SU-DHL-6 (cell line): ENCODE data around the gene DTX3.

ENCODE experiments used
- CTCF ChIP-seq: fragments of 200-600 bp; sonication (generic); IDR thresholded peaks from one replicate; pipeline ENCODE4 v1.5.1; 2017; ENCODE audit warnings: antibody characterized with exemption, mild to moderate bottlenecking, low read length, moderate library complexity; ENCODE audit not compliant: insufficient read depth, poor library complexity, severe bottlenecking
- EZH2phosphoT487 ChIP-seq: fragments of 200-600 bp; sonication (generic), shearing (Covaris generic); conservative IDR thresholded peaks from 2 replicates; pipeline ENCODE4 v1.6.1; 2018; ENCODE audit warnings: mild to moderate bottlenecking, antibody characterized with exemption, low read length, moderate library complexity, mixed read lengths

GRCh38 chr12:57600395-57600794 is 4.2 kb upstream of the DTX3 start:
- TF ChIP-seq EZH2phosphoT487 = no peak
- TF ChIP-seq CTCF = no peak
